GM04503 (cell line): ENCODE results near the gene EXTL1.

Experiments
- DNase-seq: peaks from one replicate; pipeline ENCODE4 v3.0.0-alpha.2; 2012; ENCODE audit warnings: low read depth

The EXTL1 gene

GRCh38 chr1:26025060-26025459 is 3.5 kb downstream of the EXTL1 start:
- no peak for DNase-seq

DNA sequence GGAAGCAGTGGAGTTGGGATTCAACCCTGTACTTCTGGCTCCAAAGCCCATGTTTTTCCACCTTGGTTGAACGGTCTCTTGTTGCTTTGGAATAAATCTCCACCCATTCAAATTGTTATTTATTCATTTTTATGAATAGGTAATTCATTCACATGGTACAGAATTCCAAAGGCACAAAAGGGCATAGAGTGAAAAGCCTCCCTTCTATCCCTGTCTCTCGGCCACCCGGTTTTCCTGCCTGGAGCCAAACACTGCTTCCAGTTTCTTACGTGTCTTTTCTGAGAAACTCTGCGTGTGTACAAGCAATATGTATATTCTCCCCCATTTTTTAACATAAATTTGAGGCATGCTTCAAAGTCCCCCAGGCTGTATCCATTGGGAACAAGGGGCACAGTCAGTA is 3.9 kb downstream of the EXTL1 start:
- DNase-seq: no peak

DNA sequence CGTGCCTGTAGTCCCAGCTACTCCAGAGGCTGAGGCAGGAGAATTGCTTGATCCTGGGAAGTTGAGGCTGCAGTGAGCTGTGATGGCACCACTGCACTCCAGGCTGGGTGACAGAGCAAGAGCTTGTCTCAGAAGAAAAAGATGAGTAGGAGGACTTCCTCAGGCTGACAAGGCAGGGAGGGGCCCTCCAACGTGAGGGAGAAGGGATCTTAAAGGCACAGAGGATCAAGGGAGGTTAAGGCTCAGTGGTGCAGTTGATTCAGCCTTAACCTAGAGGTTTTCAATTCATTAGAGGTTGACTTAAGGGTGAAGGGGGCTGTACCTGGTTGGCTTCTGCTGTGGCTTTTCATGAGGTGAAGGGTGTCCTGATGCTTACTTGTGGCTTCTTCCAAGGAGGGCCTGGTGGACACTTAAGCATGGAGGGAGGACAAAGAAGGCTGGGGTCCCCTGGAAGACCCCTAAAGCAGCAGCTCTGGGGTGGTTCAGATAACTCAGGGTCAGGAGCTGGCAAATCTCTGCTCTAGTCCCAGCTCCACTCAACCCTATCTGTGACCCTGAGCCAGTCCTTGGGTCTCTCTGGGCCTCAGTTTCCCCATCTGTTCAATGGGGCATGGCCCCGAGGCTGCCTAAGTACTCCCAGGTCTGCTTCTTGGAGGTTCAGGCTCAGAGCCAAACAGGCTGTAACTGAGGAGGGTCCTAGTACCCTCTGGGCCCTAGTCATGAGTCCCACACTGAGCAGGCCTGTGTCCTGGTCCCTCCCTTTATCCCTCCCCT is 6.3 kb downstream of the EXTL1 start:
- no peak for DNase-seq

- DNase-seq: no peak
Measured at GRCh38 chr1:26028490-26028980, 7.0 kb downstream of the EXTL1 start.

DNA sequence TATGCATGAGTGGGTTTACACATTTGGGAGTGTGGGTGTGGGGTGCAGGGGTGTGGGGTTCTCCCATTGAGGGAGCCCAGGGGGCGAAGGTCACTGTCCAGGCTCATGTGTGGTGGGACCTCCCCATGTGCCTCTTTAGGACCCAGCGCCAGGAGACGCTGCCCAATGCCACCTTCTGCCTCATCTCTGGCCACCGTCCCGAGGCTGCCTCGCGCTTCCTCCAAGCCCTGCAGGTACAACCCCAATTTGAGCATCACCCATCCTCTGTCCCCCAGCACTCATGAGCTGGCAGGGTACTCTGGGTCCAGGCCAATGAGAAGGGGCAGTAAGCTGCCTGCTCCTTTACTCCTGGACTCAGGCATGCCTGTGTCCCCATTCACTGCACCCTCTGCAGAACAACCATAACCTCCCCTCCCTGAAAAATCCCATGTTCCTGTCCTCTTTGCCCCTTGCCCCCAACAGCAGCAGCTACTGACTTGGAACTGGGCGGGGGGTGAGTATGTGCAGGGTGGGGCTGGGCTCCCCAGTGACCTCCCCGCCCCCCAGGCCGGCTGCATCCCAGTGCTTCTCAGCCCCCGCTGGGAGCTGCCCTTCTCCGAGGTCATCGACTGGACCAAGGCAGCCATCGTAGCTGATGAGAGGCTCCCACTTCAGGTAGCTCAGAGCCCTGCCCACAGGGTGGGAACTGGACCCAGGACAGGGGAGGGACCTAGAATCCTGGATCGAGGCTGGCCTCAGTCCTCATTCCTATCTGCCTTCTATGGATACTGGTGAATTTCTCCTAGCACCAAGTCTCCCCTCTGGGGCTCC is 7.7 kb downstream of the EXTL1 start:
- no peak for DNase-seq

DNA sequence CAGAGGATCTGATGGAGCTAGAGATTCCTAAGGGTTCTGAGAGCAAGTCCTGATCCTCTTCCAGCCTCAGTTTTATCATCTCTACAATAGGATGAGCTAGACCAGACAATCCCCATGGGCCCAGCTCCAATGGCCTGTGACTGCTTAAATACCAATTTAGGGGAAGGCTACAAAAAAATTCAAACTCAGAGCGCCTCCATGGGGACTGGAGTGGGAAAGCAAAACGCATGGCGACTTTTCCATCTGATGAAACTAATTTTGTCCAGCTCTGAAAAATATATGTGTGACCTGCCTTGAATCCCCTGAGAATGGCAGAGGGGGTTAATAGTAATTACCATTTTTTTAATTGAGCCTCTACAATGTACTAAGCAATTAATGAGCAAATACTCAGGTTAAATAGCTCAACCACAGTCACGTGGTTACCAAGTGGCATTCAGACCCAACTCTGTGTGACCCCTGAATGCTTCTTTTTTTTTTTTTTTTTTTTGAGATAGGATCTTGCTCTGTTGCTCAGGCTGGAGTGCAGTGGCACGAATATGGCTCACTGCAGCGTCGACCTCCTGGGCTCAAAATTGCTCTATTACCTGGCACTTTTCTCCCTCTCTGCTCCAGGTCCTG is 8.4 kb downstream of the EXTL1 start:
- DNase-seq: no peak

DNA sequence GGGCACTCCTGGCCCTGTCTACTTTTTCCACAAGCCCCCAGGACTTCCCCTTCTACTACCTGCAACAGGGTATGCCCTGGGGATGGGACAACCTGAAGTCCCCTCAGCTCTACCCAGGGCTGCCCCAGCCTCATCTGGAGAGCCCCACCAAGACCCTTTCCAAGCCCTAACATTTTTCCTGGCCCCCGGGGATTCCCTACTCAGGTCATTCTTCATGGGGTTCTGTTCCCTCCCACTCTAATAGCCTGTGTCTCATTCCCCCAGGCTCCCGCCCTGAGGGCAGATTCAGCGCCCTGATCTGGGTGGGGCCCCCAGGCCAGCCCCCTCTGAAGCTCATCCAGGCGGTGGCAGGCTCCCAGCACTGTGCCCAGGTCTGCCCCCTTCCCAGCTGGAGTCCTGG is 9.6 kb downstream of the EXTL1 start:
- DNase-seq: no peak

- DNase-seq: peak; percentile 69
Measured at GRCh38 chr1:26031611-26032220, 10.1 kb downstream of the EXTL1 start.

DNA sequence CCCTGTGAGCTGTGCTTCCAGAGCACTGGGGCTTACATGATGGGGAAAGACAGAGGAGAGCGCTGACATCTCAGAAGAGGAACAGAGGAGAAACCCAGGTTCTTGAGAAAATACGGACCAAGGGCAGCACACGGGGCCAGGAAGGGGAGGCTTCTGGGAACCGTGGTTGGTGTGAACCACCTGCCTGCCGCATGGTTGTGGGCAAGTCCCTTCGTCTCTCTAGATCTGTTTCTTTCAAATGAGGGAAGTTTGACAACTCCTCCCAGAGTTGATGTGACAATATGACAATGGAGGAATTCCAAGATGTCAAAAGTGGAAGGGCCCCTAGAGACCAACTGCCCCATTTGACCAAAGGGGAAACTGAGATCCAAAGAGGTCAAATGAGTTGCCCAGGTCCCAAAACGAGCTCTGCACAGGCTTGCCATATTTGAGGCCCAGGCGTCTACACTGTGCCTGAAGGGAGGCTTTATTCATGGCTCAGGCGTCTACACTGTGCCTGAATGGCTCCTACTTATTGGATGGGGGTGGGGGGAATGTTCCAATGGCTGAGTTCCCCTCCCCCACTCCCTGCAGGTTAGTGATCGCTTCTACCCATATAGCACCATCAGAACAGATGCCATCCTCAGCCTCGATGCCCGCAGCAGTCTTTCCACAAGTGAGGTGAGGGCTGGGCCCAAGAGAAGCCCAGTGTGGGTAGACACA is 11.2 kb downstream of the EXTL1 start:
- no peak for DNase-seq

- no peak for DNase-seq
Measured at GRCh38 chr1:26034504-26035202, 13.1 kb downstream of the EXTL1 start.

DNA sequence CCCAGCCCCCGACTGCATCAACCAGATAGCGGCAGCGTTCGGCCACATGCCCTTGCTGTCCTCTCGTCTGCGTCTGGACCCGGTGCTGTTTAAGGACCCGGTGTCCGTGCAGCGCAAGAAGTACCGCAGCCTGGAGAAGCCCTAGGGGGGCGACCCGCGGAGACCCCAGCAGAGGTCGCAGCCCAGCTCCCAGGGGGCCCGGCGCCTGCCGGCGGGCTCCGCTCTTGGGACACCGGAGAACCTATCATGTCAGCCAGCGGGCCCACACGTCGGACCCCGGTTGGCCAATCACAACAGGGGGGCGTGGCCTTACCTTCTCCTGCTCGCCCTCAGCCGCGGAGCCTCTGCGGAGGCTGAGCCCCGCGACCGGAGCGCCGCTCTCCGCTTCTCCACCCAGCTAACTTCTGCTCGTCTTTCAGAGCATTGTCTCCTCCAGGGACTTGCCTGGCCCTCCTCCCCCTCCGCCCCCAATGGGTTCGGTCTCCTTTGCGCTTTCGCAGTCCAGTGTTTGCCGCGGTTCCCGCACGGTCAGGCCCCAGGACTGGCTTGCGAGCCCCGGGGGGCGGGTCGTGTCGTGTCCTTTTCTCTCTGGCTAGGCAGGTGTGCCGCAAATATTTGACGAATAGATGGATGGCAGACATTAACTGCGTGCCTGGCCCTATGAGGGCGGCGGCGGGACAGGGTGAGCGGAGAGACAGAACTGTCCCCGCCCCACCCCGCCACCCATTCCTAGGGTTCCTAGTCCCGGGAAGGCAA is 13.8 kb downstream of the EXTL1 start:
- peak; percentile 43 for DNase-seq

DNA sequence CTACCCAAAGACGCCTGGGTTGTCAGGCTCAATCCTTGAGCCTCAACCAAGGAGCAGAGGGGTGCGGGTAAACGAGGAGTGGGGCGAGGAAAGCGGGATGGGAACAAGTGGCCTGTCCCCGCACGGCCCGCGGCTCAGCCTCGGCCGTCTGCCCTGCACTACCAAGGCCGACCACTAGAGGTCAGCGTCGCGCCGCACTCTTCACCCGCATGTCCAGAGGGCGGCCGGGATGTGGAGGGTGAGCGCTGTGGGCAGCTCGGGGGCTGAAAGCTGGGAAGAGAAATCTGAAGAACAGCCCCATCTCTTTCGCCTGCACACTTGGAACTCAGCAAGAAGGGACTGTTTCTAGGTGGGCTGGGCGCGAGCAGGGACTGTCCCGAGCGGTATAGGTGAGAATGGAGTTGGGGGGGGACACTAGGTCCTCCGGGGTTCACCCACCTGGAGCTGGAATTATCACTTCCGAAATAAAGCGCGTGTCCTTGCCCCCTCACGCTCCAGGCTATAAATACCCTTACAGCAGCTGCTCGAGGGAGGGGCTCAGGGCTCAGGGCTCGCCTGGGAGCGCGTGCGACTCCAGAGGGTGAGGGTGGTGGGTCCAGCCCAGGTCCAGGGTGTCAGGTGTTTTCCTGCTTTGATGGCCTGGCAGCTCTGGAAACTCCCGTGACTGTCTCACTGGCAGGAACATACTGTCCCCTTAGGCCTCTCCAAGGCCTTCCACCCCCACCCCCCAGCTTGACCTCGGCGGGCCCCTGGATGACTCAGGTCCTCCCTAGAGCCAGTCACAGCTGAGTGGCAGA is 14.6 kb downstream of the EXTL1 start:
- DNase-seq: no peak

DNA sequence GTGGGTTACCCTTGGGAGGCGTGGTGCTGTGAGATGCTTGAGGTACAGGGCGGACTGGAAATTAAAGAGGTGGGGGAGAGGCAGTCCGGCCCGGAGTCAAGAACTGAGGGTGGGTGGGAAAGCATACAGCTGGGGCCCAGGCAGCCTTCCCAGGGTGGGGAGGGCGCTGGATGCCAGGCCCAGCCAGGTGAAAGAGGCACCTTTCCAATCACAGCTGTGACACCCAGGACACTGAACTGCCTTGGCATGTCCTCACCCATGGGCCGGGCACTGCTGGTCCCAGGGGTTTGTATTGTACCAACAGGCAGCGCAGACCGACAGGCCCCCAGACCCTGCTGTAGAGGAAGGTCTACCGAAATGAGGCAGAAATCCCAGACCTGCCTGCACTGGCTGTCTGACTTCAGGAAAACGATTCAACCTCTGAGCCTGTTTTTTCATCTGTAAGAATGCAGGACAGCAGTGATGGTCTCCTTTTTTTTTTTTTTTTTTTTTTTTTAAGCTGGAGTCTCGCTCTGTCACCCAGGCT is 15.2 kb downstream of the EXTL1 start:
- DNase-seq: no peak

- DNase-seq: no peak
Measured at GRCh38 chr1:26037904-26038303, 16.3 kb downstream of the EXTL1 start.

DNA sequence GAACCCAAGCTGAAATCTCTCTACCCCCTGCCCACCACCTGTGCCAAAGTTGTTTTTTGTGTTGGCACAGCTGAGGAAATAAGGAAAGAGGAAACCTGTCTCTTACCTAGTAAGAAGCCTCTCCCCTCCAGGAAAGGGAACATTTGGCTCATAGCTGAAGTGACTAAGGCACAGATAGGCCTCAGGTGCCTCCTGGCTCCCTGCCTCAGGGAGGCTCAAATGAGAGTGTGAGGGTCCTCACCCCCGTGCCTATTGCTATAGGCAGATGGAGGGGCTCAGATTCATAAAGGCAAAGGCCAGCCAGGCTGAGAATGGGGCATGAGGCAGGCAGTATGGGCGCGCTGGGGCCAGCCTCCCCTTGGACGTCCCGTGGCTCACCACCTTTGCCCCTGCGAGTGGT is 16.9 kb downstream of the EXTL1 start:
- DNase-seq: no peak

DNA sequence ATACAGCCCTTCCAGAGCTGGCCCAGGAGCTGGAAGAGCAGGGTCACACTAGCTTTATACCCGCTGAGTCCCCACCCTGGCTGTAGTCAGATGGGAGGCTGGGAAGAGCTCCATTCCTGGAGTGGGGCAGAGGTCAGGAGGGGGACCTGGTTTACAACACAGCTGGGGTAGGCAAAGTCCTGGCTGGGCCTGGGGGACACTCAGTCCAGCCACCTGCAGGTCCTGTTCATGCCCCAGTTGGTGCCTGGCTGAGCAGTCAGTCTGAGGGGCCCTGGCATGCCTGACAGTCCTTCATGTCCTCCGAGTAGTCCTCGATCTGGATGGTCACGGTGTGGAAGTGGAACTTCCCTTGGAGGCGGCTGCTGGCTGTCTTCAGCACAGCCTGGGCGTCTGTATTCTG is 17.3 kb downstream of the EXTL1 start:
- DNase-seq: no peak

DNA sequence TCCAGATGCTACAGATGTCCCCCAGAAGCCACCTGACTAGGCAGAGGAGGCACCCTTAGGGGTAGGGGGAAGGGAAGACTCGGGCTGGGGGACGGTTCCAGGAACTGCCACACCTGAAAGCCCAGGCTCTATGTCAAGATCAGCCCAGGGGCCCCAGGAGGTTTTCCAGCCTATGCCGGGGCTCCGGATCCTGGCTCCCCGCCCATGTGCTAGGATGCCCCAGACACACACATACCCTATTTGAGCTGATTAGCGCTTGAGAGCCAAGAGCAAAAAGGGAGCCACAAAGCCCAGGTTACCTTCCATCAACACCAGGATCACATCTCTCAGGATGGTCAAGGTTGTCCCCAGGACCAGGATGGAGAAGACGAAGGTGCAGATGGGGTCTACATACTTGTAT is 19.8 kb downstream of the EXTL1 start:
- no peak for DNase-seq

- no peak for DNase-seq
Measured at GRCh38 chr1:26041978-26042377, 20.4 kb downstream of the EXTL1 start.

GRCh38 chr1:26043765-26044164 is 22.2 kb downstream of the EXTL1 start:
- DNase-seq: no peak
